Colon (tissue), 2 donors: Measurements from ENCODE around the gene VPS37C.

Source experiments
- FAIRE-seq: peaks from 2 replicates; lab custom pipeline; 2012; peaks lifted over from hg19 to GRCh38; lab: Jason Lieb, UNC
- donor health status: control.
- donor health status: control.

The VPS37C gene

DNA sequence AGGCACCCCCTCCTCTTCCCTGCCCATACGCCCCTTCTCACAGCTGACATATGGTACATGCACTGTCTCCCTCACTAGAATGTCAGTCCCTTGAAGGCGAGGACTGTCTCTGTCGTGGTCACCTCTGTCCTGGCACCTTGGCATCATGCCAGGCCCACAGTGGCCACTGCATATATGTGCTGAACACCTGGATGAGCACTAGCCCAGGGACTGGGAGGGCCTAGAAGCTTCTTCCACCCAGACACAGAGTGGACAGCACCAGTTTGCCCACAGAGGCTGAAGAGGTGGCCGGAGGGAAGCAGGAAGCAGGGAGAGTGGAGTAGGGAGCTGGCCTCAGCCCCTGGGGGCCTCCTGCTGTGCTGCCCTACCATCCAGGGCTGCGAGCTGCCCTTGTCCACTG, 28.6 kb downstream of the VPS37C start:
- FAIRE-seq, result no peak

DNA sequence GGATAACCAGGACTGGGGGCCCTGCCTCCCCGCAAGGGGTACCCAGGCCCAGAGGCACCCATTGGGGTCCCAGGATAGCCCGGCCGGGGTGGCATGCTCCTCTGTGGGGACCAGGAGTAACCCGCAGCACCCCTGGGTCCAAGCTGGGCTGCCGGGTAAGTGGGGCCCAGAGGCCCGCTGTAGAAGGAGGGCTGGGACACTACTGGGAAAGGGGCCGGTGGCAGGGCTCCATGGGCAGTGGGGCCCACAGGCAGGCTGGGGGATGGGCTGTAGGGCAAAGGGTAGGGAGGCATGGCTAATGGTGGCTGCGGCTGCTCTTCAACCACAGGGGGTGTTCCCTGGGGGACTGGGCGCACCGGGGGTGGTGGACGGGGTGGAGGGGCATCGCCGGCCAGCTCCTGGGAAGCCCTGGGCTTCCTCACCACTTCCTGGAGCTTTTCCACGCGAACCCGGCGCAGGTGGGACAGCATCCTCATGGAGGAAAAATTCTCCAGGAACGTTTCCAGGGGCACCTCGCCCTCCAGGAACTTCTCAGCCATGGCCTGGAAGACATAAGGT, 29.1 kb downstream of the VPS37C start:
- FAIRE-seq, result no peak

DNA sequence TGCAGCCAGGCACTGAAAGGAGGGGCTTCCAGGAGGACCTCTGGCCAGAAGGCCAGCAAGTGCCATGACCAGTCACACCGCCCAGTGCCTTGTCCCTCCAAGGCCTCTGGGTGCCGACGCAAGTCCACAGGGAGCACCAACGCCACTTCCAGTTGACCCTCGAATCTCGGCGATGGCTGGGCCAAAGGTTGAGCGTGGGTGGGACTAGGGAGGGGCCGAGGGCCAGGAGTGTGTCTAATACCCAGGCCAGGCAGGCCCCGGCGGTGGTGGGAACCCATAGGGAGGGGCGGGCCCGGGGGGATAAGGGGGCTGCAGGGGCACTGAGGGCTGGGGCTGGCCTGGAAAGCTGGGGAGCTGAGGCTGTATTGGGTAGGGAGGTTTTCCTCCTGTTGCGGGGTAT, 29.6 kb downstream of the VPS37C start:
- FAIRE-seq, result no peak

DNA sequence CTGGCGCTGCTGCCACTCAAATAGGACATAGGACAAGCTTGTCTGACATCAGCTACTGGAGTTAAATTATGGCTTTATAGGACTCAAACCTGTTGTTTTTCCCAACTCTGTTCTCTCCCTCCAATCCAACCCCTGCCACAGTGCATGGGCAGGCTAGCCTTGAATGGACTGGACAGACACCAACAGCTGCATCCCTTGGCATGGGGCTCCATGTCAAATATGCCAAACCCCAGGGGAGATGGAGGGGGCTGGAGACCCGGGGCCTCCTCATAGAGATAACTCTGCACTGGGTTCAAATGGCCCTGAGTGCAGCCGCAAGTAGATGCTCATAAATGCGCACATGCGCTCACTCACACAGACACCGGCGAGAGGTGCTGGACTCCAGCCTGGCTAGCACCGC, 30.0 kb downstream of the VPS37C start:
- no peak for FAIRE-seq

DNA sequence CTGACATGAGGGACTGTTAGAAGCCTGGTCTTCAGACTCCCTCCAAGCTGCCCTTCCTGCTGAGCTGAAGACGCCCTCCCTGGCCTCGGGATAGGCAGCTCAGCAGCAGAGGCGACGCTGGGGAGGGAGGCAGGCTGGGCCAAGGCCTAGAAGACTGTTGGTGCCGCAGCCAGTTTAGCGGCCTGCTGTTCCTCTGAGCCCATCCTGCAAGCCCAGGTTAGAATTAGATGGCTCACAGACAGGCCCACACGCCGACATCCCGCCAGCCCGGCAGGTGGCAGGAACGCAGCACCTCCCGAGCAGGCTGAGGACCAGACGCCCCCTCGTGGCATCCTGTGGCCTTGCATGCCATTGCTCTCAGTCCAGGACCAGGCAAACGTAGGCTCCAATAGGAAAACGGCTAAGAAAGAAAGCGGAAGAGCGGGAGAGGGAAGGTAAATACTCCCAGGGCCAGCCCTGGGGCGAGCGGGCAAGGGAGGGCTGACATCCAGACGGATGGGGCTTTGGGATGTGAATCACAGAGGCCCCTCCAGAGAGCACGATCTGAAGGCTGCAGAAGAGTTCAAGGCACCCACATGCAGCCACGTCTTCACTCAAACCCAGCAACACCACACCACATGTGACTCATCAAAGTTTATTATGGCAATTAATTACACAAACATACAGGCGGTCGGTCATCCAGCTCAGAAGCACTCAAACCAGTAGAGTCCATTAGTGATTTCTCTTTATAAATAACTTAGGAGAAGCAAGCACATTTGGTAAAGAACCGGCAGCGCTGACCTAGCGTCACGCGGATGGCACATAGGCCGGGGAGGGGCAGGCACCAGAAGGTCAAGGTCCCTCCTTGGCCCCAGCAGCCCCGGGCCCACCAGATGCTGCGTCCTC, 31.3 kb downstream of the VPS37C start:
- FAIRE-seq, result no peak

DNA sequence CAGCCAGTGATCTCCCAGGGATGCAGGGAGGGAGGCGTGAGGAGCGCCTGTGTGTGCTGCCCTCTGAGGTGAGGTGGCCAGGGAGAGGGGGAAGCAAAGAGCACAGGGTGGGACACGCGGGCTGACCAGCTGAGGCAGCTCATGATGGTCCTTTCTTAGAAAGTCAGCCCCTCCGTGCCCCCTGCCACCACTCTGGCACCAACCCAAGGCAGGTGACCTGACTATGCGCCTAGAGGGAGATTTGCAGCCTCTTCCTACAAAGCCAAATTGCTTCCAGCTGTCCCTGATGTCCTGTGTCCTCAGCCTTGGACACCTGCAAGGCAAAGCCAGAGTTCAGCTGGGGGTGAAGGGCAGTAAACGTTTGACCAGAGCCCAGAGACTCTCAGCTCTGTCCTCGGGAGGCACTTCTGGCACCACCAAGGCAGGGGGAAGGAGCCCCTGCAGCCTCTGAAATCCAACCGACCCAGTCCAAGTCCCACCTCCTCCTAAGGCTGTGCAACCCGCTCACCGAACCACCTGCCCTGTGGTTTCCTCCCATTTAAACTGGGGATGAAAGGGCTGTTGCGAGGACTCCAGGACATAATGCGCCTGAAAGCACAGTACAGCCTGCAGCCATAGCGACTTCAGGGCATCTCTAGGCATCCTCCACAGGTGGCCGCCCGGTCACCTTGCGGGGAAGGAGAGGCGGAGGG, 32.1 kb downstream of the VPS37C start:
- FAIRE-seq, result no peak

DNA sequence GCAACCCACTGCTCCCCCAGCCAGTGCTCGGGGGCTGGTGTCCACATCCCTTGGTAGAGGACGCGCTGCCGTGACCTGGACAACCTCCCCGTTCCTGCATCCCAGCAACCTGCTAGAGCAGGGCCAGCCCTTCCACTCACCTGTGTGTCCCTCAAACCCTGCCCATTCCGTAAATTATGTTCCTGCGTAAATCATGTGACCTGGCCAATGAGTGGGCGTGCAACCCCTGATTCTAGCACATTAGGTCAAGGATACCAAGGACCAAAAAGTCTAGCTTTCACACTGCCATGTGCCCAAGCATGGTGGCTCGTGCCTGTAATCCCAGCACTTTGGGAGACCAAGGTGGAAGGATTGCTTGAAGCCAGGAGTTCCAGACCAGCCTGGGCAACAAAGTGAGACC, 33.2 kb downstream of the VPS37C start:
- FAIRE-seq, result no peak

DNA sequence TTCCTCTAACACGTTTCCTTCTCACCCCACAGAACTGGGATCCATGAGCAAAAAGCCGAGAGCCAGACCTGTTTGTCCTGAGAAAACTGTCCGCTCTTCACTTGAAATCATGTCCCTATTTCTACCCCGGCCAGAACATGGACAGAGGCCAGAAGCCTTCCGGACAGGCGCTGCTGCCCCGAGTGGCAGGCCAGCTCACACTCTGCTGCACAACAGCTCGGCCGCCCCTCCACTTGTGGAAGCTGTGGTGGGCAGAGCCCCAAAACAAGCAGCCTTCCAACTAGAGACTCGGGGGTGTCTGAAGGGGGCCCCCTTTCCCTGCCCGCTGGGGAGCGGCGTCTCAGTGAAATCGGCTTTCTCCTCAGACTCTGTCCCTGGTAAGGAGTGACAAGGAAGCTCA, 35.0 kb downstream of the VPS37C start:
- no peak for FAIRE-seq

DNA sequence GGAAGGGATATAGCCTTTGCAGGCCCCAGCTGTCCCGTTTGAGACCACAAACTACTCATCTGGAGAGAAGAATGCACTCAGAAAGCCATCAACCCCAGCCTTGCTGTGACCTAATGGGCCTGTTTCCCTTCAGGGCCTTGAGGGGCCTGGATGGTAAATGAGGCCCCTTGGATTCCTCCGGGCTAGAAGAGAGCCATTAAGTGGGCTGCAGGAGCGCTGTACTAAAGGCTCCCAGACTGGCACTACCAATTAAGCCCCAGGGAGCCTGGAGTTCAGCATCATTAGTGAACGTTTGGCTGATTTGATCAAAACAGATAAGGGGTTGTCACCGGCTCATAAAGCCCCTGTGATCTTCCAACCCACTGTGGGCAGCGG, 35.9 kb downstream of the VPS37C start:
- no peak for FAIRE-seq

DNA sequence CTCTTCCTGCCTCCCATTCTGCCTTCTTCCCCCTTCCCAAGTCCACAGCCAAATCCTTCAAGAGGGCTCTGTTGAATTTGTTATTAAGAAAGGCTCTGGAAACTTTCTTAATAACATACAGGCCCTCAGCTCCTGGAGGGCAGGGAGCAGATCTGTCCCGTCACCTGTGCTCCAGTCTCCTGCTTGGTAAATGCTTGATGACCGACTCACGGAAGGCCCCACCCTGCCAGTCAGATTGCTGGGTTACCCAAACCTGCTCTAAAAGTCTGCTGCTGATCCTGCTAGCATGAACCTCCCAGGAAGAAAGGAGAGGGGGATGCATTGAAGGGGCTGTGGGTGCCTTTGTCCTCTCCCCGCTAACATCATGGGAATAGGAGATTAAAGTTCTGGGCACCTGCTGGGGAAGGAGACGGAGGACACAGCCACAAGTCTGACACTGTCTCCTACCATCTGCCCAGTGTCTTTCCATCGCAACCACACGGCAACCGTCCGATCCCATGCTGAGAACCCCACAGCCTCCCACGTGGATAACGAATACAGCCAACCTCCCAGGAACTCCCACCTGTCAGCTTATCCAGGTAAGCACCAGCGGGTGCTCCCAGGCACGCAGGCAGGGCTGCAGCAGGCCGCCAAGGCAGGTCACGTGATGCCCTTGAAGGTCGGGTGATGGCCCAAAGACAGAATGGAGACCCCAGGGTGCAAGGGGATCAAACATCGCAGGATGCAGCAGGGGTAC, 36.5 kb downstream of the VPS37C start:
- FAIRE-seq, result no peak

DNA sequence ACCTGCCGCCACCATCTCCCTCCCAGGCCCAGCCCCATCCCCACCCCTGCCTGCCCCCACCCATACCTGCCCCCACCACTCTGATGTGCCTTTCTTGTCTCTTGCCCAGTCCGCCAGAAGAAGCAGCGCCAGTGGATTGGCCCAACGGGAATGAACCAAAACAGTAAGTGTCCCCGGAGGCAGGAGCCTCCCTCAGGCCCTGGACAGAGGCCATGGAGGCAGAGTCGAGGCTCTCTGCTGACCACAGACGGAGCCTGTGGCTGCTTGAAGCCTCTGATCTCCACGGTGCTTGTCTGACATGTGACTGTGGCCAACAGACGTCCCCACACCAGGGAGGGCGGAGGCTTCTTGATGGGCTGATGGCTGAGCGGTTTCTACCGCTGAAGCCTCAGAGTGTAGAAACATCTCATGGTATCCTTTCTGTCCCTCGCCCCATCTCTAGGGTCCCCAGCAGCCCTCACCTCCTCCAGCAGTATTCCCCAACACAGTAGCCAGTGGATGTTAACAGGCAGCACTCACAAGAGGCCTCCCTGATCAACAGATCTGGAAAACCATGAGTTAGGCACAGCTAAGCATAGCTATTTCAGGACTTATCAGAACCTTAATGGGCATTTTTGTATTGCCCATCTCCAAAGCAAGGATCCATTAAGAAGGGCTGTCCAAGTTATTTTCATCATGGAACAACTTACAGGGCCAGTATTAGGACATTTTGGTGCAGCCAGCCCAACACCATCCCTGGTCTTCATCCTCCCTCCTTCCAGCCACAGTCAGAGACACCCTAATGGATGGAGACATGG, 37.3 kb downstream of the VPS37C start:
- FAIRE-seq, result no peak

DNA sequence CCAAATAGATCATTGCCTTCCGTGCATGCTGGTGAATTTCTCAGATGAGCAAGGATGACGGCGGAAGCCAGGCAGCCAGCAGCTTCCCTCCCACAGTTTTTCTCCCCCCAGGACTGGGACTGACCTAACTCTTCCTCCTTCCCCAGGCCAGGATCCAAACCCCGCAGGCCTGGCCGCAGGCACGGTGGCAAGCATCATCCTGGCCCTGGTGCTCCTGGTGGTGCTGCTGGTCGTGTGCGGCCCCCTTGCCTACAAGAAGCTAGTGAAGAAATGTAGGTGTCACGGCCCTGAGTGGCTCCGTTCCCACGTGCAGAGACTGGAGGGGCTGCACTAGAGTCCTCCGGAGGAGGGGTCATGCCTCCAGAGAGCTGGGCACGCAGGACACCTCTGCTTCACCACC, 38.5 kb downstream of the VPS37C start:
- FAIRE-seq, result no peak

DNA sequence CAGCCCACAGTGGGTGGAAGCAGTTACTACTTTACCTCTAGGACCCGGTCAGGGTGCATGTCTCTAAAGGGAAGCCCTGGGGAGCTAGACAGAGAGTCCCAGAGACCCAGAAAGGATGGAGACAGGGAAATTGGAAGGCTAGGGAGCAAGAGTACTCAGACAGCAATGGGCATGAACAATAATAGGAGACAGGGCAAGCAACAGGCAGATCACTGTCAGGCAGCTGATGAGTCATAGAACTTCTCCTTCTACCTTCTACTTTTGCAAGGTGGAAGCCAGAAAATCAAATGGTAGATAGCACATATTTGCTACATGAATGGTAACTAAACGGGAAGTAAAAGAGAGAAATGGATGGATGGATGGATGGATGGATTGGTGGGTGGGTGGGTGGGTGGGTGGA, 39.3 kb downstream of the VPS37C start:
- FAIRE-seq, result no peak

DNA sequence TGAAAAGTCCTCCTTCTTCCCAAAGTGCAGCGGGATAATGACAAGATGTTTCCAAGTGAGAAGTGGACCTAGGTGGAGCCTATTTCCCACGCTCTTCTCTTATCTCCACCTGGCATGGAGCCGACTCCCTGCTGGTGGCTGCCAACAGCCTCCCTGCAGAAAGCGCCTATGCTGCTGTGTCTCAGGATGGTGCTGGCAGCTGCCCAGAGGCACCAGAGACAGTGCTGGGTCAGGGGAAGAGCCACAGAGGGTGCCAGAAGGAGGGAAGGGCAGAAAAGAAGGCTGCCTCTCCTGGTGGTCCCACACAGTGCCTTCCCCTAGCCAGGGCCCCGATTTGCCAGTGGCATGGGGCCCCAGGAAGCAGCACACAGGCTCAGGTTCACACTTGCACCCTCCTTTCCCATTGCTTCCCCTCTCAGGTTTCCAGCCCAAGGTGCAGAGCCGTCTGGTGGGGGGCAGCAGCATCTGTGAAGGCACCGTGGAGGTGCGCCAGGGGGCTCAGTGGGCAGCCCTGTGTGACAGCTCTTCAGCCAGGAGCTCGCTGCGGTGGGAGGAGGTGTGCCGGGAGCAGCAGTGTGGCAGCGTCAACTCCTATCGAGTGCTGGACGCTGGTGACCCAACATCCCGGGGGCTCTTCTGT, 39.9 kb downstream of the VPS37C start:
- FAIRE-seq, result no peak

DNA sequence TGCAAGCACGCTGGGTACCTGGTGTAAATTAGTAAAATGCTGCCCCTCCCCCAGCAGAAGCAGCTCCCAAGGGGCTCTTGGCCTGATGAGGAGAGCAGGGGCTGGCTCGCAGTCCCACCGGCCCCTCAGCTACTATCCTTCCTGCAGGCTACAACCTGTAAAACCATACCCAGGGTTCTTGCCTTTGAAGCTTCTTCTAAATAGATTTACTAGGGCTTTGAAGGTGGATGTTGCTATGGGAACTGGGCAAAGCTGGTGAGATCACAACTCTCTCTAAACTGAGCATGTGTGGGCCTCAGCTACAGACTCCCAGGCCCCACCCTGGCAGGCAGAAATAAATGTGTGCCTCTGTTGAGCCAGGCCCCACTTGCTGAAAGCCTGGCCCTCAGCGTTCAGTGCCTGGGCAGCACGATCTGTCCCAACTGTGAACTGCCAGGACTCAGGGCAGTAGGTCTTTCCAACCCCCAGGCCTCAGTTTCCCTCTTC, 40.5 kb downstream of the VPS37C start:
- FAIRE-seq, result no peak

DNA sequence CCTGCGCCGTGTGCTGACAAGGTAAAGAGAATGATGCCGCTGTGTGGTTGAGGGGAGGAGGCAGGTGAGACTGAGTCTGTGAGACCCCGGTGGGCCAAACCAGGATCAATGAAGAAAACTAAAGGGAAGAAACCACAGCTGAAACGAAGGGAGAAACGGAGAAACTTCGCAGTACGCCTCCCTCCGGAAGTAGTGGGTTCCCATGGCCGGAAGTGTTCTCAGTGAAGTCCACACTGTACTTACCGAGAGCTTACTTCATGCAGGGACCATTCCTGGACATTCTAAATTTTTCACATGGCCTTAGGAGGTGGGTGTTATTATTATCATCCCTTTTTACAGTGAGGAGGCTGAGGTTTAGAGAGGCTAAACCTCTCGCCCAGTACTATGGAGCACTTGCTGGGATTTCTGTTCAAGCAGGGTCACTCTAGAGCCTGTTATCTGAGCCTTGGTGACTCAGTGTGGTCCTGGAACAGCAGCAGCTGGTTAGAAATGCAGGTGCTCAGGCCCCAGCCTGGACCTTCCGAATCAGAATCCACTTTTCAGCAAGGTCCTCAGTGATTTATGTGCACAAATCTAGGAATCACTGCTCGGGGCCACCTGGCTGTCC, 41.0 kb downstream of the VPS37C start:
- no peak for FAIRE-seq

DNA sequence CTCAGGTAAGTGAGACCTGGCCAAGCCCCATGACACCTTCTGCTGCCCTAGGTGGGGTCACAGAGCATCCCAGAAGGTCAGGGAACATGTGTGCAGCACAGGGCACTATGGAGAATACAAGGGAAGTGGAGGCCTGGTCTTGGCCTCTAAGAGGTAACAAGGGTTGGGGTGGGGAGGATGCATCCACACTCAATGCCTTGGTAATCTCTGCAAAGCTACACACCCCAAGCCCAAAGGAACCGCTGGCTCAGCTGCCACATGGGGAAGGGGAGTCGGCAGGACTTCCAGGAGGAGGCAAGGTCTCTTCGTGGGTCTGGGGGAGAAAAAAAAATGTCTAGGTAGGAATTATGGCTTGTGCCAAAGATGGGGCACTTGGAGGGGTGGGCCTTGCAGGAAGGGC, 41.7 kb downstream of the VPS37C start:
- FAIRE-seq, result no peak

DNA sequence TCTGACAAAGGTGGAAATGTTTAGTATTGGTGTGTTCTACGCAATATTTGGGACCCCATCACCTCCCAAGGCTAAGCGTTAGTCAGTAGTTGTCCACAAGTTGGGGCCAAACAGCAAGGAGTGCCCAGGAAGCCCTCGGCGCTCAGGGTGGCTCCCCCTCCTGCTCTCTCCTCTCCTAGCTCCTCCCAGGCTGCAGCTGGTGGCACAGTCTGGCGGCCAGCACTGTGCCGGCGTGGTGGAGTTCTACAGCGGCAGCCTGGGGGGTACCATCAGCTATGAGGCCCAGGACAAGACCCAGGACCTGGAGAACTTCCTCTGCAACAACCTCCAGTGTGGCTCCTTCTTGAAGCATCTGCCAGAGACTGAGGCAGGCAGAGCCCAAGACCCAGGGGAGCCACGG, 42.2 kb downstream of the VPS37C start:
- no peak for FAIRE-seq

DNA sequence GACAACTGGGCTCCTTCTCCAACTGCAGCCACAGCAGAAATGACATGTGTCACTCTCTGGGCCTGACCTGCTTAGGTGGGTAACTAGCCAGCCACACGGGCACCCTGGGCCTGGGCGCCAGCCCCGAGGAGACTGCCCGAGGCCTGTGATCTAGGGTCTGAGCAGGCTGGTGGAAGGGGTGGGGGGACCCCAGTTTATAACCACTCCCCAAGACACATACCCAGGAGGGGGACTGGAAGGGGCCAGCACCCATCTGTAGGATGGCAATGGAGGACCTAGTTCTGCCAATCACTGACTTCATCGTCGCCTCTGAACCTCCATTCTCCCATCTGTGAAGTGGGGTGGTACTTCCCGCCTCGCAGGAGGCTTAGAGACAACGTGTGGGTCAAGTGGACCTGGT, 42.8 kb downstream of the VPS37C start:
- no peak for FAIRE-seq

DNA sequence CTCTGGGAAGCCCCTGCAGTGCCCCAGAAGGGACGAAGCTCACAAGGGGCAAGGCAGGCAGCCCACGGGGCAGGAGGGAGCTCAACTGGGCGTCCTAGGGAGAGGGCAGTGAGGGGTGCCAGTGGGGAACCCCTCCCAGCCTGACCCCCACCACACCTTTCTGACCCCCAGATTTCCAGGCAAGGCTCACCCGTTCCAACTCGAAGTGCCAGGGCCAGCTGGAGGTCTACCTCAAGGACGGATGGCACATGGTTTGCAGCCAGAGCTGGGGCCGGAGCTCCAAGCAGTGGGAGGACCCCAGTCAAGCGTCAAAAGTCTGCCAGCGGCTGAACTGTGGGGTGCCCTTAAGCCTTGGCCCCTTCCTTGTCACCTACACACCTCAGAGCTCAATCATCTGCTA, 43.2 kb downstream of the VPS37C start:
- no peak for FAIRE-seq

DNA sequence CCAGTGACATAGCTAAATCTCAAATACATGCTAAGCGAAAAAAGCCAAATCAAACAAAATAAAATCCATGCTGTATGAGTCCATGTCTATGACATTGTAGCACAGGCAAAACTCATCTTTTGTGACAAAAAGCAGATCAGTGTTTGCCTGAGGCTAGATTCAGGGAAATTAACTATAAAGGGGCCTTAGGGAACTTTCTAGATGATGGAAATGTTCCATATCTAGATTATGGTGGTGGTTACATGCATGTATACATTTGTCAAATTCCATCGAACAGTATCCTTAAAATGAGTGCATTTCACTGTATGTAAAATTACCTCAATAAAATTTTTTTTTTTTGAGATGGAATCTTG, 44.1 kb downstream of the VPS37C start:
- FAIRE-seq, result no peak
